ENCODE measurements around the gene TUBGCP6.

Gene TUBGCP6

GRCh38 chr22:50194037-50194805 is 50.6 kb downstream of the TUBGCP6 start:
- no peak for DNase-seq

GRCh38 chr22:50193621-50194020 is 51.2 kb downstream of the TUBGCP6 start:
- DNase-seq = no peak

- no peak for DNase-seq
Measured at GRCh38 chr22:50192436-50193204, 52.2 kb downstream of the TUBGCP6 start.

GRCh38 chr22:50190941-50191741 is 53.7 kb downstream of the TUBGCP6 start:
- no peak for DNase-seq

- DNase-seq = no peak
Measured at GRCh38 chr22:50190182-50190940, 54.5 kb downstream of the TUBGCP6 start.

- DNase-seq = no peak
Measured at GRCh38 chr22:50189849-50190181, 55.0 kb downstream of the TUBGCP6 start.

- no peak for DNase-seq
Measured at GRCh38 chr22:50189184-50189848, 55.5 kb downstream of the TUBGCP6 start.

- DNase-seq = no peak
Measured at GRCh38 chr22:50188356-50188755, 56.5 kb downstream of the TUBGCP6 start.

- DNase-seq = no peak
Measured at GRCh38 chr22:50186761-50187523, 57.9 kb downstream of the TUBGCP6 start.

- DNase-seq = no peak
Measured at GRCh38 chr22:50186181-50186714, 58.6 kb downstream of the TUBGCP6 start.

GRCh38 chr22:50185375-50186087 is 59.3 kb downstream of the TUBGCP6 start, which contains the start of gene TRABD:
Gene TRABD (plus strand): TSS chr22:50185913. CDS start chr22:50193061, 7,148 bp downstream.
- peak; percentile 82 to 87 for DNase-seq

- DNase-seq = no peak
Measured at GRCh38 chr22:50184902-50185374, 59.9 kb downstream of the TUBGCP6 start.

- no peak for DNase-seq
Measured at GRCh38 chr22:50184004-50184901, 60.6 kb downstream of the TUBGCP6 start.

GRCh38 chr22:50183141-50183971 is 61.5 kb downstream of the TUBGCP6 start:
- no peak for DNase-seq

GRCh38 chr22:50182176-50183081 is 62.4 kb downstream of the TUBGCP6 start:
- DNase-seq = no peak

- DNase-seq = no peak
Measured at GRCh38 chr22:50180727-50181521, 63.9 kb downstream of the TUBGCP6 start.

Data from NCI-H1930 (cell line).